ENCODE data around the gene SLC36A1.

SLC36A1 gene

GRCh38 chr5:151537044-151537443 is 89.6 kb downstream of the SLC36A1 start:
- no peak for DNase-seq

DNA sequence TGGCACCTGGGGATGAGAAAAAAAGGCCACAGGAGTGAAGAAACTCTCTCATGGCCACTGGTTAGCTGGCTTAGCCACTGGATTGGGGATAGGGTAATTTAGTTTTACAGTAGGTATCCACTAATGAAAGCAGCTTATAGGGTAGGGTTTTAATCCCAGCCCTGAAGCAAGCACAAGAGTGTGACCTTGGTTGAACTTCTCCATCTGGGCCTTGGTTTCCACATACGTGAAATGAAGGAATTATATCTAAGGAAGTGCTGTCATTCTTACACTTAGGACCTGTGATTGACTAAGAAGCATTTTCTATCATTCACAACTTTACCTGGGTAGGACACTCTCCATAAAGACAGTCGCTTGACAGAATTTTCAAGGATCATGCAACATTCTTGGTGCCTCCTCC is 94.2 kb downstream of the SLC36A1 start:
- no peak for DNase-seq
